ENCODE results near the gene FAM169A. TPM values are rescaled to one million over a fixed set of nuclear protein-coding genes. Genes with fewer than 3 reads are reported as not detected.
"Not testable (repeated sequence)": the region's sequence is repeated elsewhere in the genome, so short reads cannot be mapped to it uniquely, and the experiment has no call there.

The FAM169A gene
- total RNA-seq, 1 donor from 2014 or later, result 11.9 TPM

- not testable (repeated sequence) for H3K27me3 ChIP-seq (ENCODE audit: insufficient read depth, low read length); DNase-seq (ENCODE audit: low read depth); H3K36me3 ChIP-seq (ENCODE audit: insufficient read depth, low read length); H3K27ac Mint-ChIP-seq (ENCODE audit: unreplicated experiment); FAIRE-seq; H3K27ac ChIP-seq (ENCODE audit: low read depth, low read length); H3K79me2 ChIP-seq (ENCODE audit: insufficient read depth, low read length); H4K20me1 ChIP-seq (ENCODE audit: insufficient read depth, low read length); H3K4me1 Mint-ChIP-seq (ENCODE audit: low read depth, unreplicated experiment); H3K4me1 ChIP-seq (ENCODE audit: insufficient read depth, low read length); H3K9ac ChIP-seq (ENCODE audit: low read length); H2AFZ ChIP-seq (ENCODE audit: low read depth, low read length); H3K4me2 ChIP-seq (ENCODE audit: low read length); H3K27me3 Mint-ChIP-seq (ENCODE audit: low read depth, unreplicated experiment); H3K9me3 ChIP-seq (ENCODE audit: insufficient read depth, low read depth, low read length); H3K4me3 Mint-ChIP-seq (ENCODE audit: unreplicated experiment); H3K36me3 Mint-ChIP-seq (ENCODE audit: low read depth, unreplicated experiment); H3K4me3 ChIP-seq (ENCODE audit: insufficient read depth, low read depth, low read length)
- H3K9me3 Mint-ChIP-seq (ENCODE audit: unreplicated experiment), result peaks cover 30% of the 10 kb centered on the region
These were observed 42.0 kb upstream of the FAM169A start for GRCh38 chr5:74908237-74908636.

DNA sequence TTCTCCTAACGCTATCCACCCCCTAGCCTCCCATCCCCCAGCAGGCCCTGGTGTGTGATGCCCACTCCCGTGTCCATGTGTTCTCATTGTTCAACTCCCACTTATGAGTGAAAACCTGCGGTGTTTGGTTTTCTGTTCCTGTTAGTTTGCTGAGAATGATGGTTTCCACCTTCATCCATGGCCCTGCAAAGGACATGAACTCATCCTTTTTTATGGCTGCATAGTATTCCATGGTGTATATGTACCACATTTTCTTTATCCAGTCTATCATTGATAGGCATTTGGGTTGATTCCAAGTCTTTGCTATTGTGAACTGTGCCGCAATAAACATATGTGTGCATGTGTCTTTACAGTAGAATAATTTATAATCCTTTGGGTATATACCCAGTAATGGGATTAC lies 38.5 kb upstream of the FAM169A start:
- H3K9me3 Mint-ChIP-seq (ENCODE audit: unreplicated experiment), result peaks cover 28% of the 10 kb centered on the region
- H3K4me3 Mint-ChIP-seq (ENCODE audit: unreplicated experiment); H3K36me3 Mint-ChIP-seq (ENCODE audit: low read depth, unreplicated experiment); H3K9ac ChIP-seq (ENCODE audit: low read length); H3K27ac ChIP-seq (ENCODE audit: low read depth, low read length); H3K36me3 ChIP-seq (ENCODE audit: insufficient read depth, low read length); DNase-seq (ENCODE audit: low read depth); H4K20me1 ChIP-seq (ENCODE audit: insufficient read depth, low read length); H3K4me2 ChIP-seq (ENCODE audit: low read length); H3K9me3 ChIP-seq (ENCODE audit: insufficient read depth, low read depth, low read length); H3K79me2 ChIP-seq (ENCODE audit: insufficient read depth, low read length); FAIRE-seq; H3K4me3 ChIP-seq (ENCODE audit: insufficient read depth, low read depth, low read length); H3K4me1 ChIP-seq (ENCODE audit: insufficient read depth, low read length); H3K27ac Mint-ChIP-seq (ENCODE audit: unreplicated experiment); H3K27me3 Mint-ChIP-seq (ENCODE audit: low read depth, unreplicated experiment); H3K4me1 Mint-ChIP-seq (ENCODE audit: low read depth, unreplicated experiment); H3K27me3 ChIP-seq (ENCODE audit: insufficient read depth, low read length); H2AFZ ChIP-seq (ENCODE audit: low read depth, low read length): not testable (repeated sequence)

DNA sequence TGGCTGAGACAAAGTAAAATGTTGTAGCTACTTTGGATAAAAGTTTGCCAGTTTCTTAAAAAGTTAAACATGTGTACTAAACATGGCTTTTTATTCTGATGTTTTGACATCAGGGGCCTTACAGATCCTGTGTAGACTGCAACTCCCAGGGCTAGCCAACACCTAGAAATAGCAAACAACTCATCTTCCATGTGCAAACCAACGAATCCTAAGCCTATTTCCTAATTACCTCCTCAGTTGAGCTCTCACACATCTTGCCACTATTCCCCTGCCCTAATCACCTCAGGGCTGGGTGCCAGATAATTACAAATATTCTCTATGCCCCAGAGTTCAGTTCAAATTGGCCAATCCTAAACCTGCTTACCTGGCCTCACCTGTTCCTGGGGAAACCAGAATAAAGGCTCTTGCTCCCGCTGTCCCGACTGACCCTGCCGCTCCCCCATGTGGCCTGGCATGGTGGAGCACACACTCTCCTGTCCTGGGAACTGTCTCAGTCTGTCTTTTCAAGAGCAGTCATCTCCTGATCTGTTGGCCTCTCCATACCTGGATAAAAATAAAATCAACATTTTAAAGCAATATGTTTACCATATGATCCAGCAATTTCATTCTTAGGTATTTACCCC lies 37.1 kb upstream of the FAM169A start:
- Histone ChIP-seq H3K36me3 (ENCODE audit: insufficient read depth, low read length) (no peaks in the 10 kb centered on the region), H3K4me1 (ENCODE audit: insufficient read depth, low read length) (no peaks in the 10 kb centered on the region), H3K79me2 (ENCODE audit: insufficient read depth, low read length) (no peaks in the 10 kb centered on the region), H3K9me3 (ENCODE audit: insufficient read depth, low read depth, low read length) (no peaks in the 10 kb centered on the region), H3K4me2 (ENCODE audit: low read length) (no peak overlapping the region), H4K20me1 (ENCODE audit: insufficient read depth, low read length) (no peaks in the 10 kb centered on the region), H3K4me3 (ENCODE audit: insufficient read depth, low read depth, low read length) (no peak overlapping the region), H3K9ac (ENCODE audit: low read length) (no peak overlapping the region), H3K27ac (ENCODE audit: low read depth, low read length) (no peak overlapping the region), H2AFZ (ENCODE audit: low read depth, low read length) (no peak overlapping the region), H3K27me3 (ENCODE audit: insufficient read depth, low read length) (no peaks in the 10 kb centered on the region)
- TF ChIP-seq, protein P1, sequence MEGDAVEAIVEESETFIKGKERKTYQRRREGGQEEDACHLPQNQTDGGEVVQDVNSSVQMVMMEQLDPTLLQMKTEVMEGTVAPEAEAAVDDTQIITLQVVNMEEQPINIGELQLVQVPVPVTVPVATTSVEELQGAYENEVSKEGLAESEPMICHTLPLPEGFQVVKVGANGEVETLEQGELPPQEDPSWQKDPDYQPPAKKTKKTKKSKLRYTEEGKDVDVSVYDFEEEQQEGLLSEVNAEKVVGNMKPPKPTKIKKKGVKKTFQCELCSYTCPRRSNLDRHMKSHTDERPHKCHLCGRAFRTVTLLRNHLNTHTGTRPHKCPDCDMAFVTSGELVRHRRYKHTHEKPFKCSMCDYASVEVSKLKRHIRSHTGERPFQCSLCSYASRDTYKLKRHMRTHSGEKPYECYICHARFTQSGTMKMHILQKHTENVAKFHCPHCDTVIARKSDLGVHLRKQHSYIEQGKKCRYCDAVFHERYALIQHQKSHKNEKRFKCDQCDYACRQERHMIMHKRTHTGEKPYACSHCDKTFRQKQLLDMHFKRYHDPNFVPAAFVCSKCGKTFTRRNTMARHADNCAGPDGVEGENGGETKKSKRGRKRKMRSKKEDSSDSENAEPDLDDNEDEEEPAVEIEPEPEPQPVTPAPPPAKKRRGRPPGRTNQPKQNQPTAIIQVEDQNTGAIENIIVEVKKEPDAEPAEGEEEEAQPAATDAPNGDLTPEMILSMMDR (IDR thresholded peaks at IDR 0.05; ENCODE audit: insufficient read depth, low read depth, low read length), result no peak
- TF ChIP-seq EZH2 (IDR thresholded peaks at IDR 0.05; ENCODE audit: insufficient read depth, low read length), result no peak
- DNase-seq (ENCODE audit: low read depth), result no peak
- H3K4me1 Mint-ChIP-seq (ENCODE audit: low read depth, unreplicated experiment), result peaks cover 1% of the 10 kb centered on the region
- H3K27ac Mint-ChIP-seq (ENCODE audit: unreplicated experiment), result no peak overlapping the region
- peaks cover 16% of the 10 kb centered on the region for H3K9me3 Mint-ChIP-seq (ENCODE audit: unreplicated experiment)
- peaks cover 2% of the 10 kb centered on the region for H3K27me3 Mint-ChIP-seq (ENCODE audit: low read depth, unreplicated experiment)
- H3K4me3 Mint-ChIP-seq (ENCODE audit: unreplicated experiment), result no peak overlapping the region
- no peak for FAIRE-seq
- no peaks in the 10 kb centered on the region for H3K36me3 Mint-ChIP-seq (ENCODE audit: low read depth, unreplicated experiment)

All from astrocyte (in vitro differentiated cells and primary cell).